ENCODE results near the gene PRKAR1B. TPM values are rescaled to one million over a fixed set of nuclear protein-coding genes. Genes with fewer than 3 reads are reported as not detected.

The PRKAR1B gene
- total and polyA plus RNA-seq, 10 of the 15 experiments (the other 5 are each of a cell fraction or from before 2014, with no cell fraction given): 1.4 to 45.6 (median 19.3) TPM

DNA sequence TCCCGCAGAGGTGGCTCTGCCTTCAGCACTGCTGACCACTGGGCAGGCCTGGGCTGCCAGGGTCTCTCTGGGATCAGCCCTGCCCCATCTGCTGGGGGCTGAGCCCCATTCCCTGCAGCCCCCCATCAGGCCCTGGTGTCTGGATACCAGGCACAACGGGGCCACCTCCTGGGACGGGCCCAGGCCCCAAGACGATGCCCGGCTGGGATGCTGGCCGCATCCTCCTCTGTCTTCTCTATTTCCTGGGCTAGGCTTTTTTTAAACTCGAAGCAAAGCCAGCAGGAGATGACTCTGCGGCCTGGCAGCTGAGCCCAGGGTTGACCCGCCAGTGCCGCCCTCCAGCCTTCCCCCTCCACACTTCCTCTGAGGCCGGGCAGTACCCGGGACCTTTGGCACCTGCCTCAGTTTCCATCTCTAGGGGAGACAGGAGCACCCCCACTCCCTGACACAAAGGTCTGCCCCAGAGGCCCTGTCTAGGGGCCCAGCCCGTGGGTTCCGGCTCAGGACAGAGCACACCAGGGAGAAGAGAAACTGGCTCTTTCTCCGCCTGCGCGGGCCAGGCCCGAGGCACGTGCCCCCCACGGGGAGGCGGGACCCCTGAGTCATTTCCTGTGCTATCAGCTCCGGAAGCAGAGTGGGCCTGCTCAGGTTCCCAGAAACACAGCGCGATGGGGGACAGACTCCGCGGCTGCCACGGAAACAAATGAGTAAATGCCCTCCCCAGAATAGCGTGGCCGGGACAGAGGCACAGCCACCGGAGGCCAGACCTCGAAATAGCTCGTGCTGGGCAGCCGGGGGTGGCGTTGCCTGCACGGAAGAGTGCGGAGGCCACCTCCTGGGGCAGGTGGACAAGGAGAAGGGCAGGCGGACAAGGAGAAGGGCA is 122.8 kb downstream of the PRKAR1B start (continued):
- TF ChIP-seq POLR2AphosphoS5 (IDR thresholded peaks at IDR 0.05; ENCODE audit: low read length) (peak; percentile 90), YY1 (IDR thresholded peaks at IDR 0.05; ENCODE audit: low read depth, low read length) (peak; percentile 51; the same call in 1 of the 2 replicates), TCF3 (IDR thresholded peaks at IDR 0.05; ENCODE audit: borderline replicate concordance, insufficient read depth, low read depth, low read length) (peak; percentile 74), STAT1 (conservative IDR thresholded peaks at IDR 0.05) (no peak), BHLHE40 (IDR thresholded peaks at IDR 0.05; ENCODE audit: borderline replicate concordance in 1 of 2, low read depth in 2 of 2, low read length in 1 of 2) (peak; percentile 100), ATF7 (IDR thresholded peaks at IDR 0.05; ENCODE audit: low read depth) (peak; percentile 56; the same call in 1 of the 2 replicates), ZNF217 (IDR thresholded peaks at IDR 0.05) (no peak), CBX3 (IDR thresholded peaks at IDR 0.05; ENCODE audit: borderline replicate concordance, low read depth) (no peak), MYB (IDR thresholded peaks at IDR 0.05; ENCODE audit: borderline replicate concordance, low read depth, low read length) (no peak; the same call in 1 of the 2 replicates), BMI1 (IDR thresholded peaks at IDR 0.05; ENCODE audit: borderline replicate concordance) (no peak), BCL11A (IDR thresholded peaks at IDR 0.05; ENCODE audit: low read depth, low read length) (peak; percentile 7; the same call in 1 of the 2 replicates), EZH2 (IDR thresholded peaks at IDR 0.05; ENCODE audit: borderline replicate concordance, control insufficient read depth, low read depth, low read length) (no peak), CHD4 (IDR thresholded peaks at IDR 0.05) (no peak)
- TF ChIP-seq, protein P1, sequence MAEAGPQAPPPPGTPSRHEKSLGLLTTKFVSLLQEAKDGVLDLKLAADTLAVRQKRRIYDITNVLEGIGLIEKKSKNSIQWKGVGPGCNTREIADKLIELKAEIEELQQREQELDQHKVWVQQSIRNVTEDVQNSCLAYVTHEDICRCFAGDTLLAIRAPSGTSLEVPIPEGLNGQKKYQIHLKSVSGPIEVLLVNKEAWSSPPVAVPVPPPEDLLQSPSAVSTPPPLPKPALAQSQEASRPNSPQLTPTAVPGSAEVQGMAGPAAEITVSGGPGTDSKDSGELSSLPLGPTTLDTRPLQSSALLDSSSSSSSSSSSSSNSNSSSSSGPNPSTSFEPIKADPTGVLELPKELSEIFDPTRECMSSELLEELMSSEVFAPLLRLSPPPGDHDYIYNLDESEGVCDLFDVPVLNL (IDR thresholded peaks at IDR 0.05; ENCODE audit: low read depth, low read length): no peak
- TF ChIP-seq, protein P2, sequence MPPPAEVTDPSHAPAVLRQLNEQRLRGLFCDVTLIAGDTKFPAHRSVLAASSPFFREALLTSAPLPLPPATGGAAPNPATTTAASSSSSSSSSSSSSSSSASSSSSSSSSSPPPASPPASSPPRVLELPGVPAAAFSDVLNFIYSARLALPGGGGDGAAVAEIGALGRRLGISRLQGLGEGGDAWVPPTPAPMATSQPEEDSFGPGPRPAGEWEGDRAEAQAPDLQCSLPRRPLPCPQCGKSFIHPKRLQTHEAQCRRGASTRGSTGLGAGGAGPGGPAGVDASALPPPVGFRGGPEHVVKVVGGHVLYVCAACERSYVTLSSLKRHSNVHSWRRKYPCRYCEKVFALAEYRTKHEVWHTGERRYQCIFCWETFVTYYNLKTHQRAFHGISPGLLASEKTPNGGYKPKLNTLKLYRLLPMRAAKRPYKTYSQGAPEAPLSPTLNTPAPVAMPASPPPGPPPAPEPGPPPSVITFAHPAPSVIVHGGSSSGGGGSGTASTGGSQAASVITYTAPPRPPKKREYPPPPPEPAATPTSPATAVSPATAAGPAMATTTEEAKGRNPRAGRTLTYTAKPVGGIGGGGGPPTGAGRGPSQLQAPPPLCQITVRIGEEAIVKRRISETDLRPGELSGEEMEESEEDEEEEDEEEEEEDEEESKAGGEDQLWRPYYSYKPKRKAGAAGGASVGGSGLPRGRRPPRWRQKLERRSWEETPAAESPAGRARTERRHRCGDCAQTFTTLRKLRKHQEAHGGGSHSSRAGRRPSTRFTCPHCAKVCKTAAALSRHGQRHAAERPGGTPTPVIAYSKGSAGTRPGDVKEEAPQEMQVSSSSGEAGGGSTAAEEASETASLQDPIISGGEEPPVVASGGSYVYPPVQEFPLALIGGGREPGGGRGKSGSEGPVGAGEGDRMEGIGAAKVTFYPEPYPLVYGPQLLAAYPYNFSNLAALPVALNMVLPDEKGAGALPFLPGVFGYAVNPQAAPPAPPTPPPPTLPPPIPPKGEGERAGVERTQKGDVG (CRISPR knock-in tag; IDR thresholded peaks at IDR 0.05): no peak
- TF ChIP-seq, protein P3, sequence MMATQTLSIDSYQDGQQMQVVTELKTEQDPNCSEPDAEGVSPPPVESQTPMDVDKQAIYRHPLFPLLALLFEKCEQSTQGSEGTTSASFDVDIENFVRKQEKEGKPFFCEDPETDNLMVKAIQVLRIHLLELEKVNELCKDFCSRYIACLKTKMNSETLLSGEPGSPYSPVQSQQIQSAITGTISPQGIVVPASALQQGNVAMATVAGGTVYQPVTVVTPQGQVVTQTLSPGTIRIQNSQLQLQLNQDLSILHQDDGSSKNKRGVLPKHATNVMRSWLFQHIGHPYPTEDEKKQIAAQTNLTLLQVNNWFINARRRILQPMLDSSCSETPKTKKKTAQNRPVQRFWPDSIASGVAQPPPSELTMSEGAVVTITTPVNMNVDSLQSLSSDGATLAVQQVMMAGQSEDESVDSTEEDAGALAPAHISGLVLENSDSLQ (IDR thresholded peaks at IDR 0.05): no peak
- TF ChIP-seq, protein P4, sequence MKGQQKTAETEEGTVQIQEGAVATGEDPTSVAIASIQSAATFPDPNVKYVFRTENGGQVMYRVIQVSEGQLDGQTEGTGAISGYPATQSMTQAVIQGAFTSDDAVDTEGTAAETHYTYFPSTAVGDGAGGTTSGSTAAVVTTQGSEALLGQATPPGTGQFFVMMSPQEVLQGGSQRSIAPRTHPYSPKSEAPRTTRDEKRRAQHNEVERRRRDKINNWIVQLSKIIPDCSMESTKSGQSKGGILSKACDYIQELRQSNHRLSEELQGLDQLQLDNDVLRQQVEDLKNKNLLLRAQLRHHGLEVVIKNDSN (IDR thresholded peaks at IDR 0.05; ENCODE audit: borderline replicate concordance, extremely low read length, insufficient read depth, low read depth, low read length): peak; percentile 93
- TF ChIP-seq, protein P5, sequence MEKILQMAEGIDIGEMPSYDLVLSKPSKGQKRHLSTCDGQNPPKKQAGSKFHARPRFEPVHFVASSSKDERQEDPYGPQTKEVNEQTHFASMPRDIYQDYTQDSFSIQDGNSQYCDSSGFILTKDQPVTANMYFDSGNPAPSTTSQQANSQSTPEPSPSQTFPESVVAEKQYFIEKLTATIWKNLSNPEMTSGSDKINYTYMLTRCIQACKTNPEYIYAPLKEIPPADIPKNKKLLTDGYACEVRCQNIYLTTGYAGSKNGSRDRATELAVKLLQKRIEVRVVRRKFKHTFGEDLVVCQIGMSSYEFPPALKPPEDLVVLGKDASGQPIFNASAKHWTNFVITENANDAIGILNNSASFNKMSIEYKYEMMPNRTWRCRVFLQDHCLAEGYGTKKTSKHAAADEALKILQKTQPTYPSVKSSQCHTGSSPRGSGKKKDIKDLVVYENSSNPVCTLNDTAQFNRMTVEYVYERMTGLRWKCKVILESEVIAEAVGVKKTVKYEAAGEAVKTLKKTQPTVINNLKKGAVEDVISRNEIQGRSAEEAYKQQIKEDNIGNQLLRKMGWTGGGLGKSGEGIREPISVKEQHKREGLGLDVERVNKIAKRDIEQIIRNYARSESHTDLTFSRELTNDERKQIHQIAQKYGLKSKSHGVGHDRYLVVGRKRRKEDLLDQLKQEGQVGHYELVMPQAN (conservative IDR thresholded peaks at IDR 0.05): no peak

All from GM12878 (cell line).